Activated gamma-delta T cell (primary cell): ENCODE results near the gene TM4SF4.

Source experiments
- DNase-seq: peaks from one replicate; lab custom pipeline; 2025; lab: John Stamatoyannopoulos, UW

The TM4SF4 gene

GRCh38 chr3:149548669-149549065, 74.2 kb downstream of the TM4SF4 start:
- no peak for DNase-seq

GRCh38 chr3:149551500-149551899, 77.0 kb downstream of the TM4SF4 start:
- DNase-seq, result no peak

- DNase-seq, result no peak
Observed at GRCh38 chr3:149552700-149553099, 78.2 kb downstream of the TM4SF4 start.
